C4-2B (cell line): ENCODE data around the gene OVOL3.
"Not testable (repeated sequence)": the region's sequence is repeated elsewhere in the genome, so short reads cannot be mapped to it uniquely, and the experiment has no call there.

ENCODE experiments used
- H3K27ac ChIP-seq: fragments of 450-650 bp; 2 replicates; pipeline ENCODE4 v1.5.1; 2017
- CTCF ChIP-seq: fragments of 450-650 bp; conservative IDR thresholded peaks from 2 replicates; pipeline ENCODE4 v1.5.1; 2017; ENCODE audit warnings: mild to moderate bottlenecking
- ZFX ChIP-seq: fragments of 450-650 bp; IDR thresholded peaks from 2 replicates; pipeline ENCODE4 v1.6.1; 2017

Gene OVOL3

GRCh38 chr19:36110487-36111199 is at the start of gene OVOL3:
Gene OVOL3, plus strand, starts transcription at chr19:36111143. Its CDS starts 60 bp downstream, at chr19:36111203.
- no peak for TF ChIP-seq CTCF
- TF ChIP-seq ZFX, result no peak
- no peak within 1 kb of the TSS for H3K27ac ChIP-seq

GRCh38 chr19:36061367-36061766 is 49.6 kb upstream of the OVOL3 start:
- H3K27ac ChIP-seq, result no peak overlapping the region
- no peak for TF ChIP-seq ZFX
- no peak for TF ChIP-seq CTCF

- H3K27ac ChIP-seq, result no peak overlapping the region
- no peak for TF ChIP-seq ZFX
- TF ChIP-seq CTCF, result no peak
Observed at GRCh38 chr19:36064826-36065225, 46.1 kb upstream of the OVOL3 start.

DNA sequence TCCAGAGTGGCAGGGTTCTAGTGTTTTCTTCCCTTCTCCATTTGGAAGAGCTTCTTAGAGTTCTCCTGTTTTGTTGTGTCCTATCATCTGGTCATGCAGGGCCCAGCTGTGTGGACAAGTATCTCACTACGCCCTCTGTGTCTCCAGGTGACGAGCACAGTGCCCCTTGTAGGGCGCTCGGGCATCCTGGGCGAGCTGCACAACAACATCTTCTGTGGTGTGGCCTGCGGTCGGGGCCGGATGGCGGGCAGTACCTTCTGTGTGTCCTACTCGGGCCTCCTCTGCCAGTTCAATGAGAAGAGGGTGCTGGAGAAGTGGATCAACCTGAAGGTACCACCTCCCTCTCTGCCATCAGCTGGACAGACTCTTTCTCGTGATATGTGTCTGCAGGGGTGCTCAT is 43.3 kb upstream of the OVOL3 start:
- no peak overlapping the region for H3K27ac ChIP-seq
- no peak for TF ChIP-seq CTCF
- TF ChIP-seq ZFX, result no peak

DNA sequence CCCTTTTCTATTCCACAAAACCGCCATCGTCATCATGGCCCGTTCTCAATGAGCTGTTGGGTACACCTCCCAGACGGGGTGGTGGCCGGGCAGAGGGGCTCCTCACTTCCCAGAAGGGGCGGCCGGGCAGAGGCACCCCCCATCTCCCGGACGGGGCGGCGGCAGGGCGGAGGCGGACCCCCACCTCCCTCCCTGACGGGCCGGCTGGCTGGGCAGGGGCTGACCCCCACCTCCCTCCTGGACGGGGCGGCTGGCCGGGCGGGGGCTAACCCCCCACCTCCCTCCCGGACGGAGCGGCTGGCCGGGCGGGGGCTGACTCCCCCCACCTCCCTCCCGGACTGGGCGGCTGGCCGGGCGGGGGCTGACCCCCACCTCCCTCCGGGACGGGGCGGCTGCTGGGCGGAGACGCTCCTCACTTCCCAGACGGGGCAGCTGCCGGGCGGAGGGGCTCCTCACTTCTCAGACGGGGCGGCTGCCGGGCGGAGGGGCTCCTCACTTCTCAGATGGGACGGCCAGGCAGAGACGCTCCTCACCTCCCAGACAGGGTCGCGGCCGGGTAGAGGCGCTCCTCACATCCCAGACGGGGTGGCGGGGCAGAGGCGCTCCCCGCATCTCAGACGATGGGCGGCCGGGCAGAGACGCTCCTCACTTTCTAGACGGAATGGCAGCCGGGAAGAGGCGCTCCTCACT is 42.0 kb upstream of the OVOL3 start:
- not testable (repeated sequence) for H3K27ac ChIP-seq

DNA sequence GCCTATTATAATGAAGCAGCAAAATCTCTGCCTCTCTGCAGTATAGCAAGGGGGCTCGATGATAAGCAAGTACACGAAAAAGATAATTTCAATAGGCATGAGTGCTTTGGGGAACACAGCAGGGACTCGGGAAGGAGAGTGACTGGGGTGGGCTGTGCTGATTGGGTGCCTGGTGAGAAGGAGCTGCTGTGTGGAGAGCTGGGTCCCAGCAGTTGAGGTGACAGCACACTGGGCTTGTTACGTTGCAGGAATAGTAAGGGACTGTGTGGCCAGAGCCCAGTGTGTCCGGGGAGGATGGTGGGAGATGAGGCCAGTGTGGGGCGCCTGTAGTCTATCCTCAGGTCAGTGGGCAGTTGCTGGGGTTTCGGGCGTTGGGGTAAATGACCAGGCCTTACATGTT is 38.9 kb upstream of the OVOL3 start:
- TF ChIP-seq CTCF (no peak), ZFX (no peak)
- H3K27ac ChIP-seq, result no peak overlapping the region

- no peak for TF ChIP-seq ZFX
- TF ChIP-seq CTCF, result no peak
- H3K27ac ChIP-seq, result no peak overlapping the region
Observed at GRCh38 chr19:36073121-36073876, 37.6 kb upstream of the OVOL3 start.
